Thyroid gland (tissue), 4 donors: ENCODE results near the gene STN1. TPM values are rescaled to one million over a fixed set of nuclear protein-coding genes. Genes with fewer than 3 reads are reported as not detected.

ENCODE experiments used
- DNase-seq, 2 donors: peaks; one replicate each; pipeline ENCODE4 v3.0.0-alpha.2; 2019
- H3K27ac ChIP-seq, 3 donors: fragments of 200-600 bp; sonication (generic); 1 replicate in 2 of 3; 2 replicates in 1 of 3; pipeline ENCODE4 v1.5.1; 2016 to 2019; ENCODE audit warnings: mild to moderate bottlenecking in 1 of 3, moderate library complexity in 1 of 3
- H3K27me3 ChIP-seq: fragments of 200-600 bp; sonication (generic); one replicate; pipeline ENCODE4 v1.5.1; 2019
- H3K36me3 ChIP-seq, 2 donors: fragments of 200-600 bp; sonication (generic); one replicate each; pipeline ENCODE4 v1.5.1; 2016 to 2019
- H3K4me1 ChIP-seq, 2 donors: fragments of 200-600 bp; sonication (generic); one replicate each; pipeline ENCODE4 v1.5.1; 2017 to 2019
- H3K4me3 ChIP-seq, 3 donors: fragments of 200-600 bp; sonication (generic); replicated peaks in 1 of 3; 1 replicate in 2 of 3; 2 replicates in 1 of 3; pipeline ENCODE4 v1.5.1; 2016; ENCODE audit warnings: mild to moderate bottlenecking in 1 of 3
- H3K9me3 ChIP-seq: fragments of 200-600 bp; sonication (generic); one replicate; pipeline ENCODE4 v1.5.1; 2017
- CTCF ChIP-seq, 6 experiments: fragments of 200-600 bp in 3 of 6; fragments of 450-650 bp in 3 of 6; sonication (generic) in 3 of 6; IDR thresholded peaks; one replicate each; pipeline ENCODE4 v1.5.1; 2016 to 2019; ENCODE audit warnings: antibody characterized with exemption in 6 of 6, mild to moderate bottlenecking in 2 of 6, inconsistent platforms in 1 of 6, moderate library complexity in 1 of 6
- POLR2A ChIP-seq, 2 donors: fragments of 450-650 bp; IDR thresholded peaks; one replicate each; pipeline ENCODE4 v1.6.1; 2017; ENCODE audit warnings: antibody characterized with exemption in 2 of 2, mild to moderate bottlenecking in 2 of 2, moderate library complexity in 1 of 2
- WGBS, 2 donors: methylation state at CpG; one replicate each; pipeline ENCODE4 v1.1.5; 2017; 5-methylcytosine and 5-hydroxymethylcytosine counted together
- intact Hi-C: fragments of 100-400 bp; cut with DNase I; formaldehyde crosslinking; loops from one replicate; pipeline ENCODE4 v1.15.1; 2023
- total RNA-seq, 4 donors: library from RNA; depleted of rRNA; stranded (reverse); fragments of >200 nt; gene quantifications; one replicate each; pipeline ENCODE4 v1.2.3, GENCODE V29; 2016

STN1 gene
- total RNA-seq, 4 donors from 2014 or later, result 20.7 to 37.1 (median 30.7) TPM

DNA sequence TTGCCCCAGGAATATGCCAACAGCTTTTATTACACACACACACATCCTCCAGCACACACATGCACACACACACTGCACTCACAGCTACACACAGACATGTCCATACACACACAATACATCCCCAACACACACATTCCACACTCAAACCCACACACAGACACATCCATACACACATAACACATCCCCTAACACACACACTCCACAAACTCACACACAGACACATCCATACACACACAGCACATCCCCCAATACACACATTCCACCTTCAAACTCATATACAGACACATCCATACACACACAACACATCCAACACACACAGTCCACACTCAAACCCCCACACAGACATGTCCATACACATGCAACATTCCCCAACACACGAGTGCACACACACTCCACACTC lies 81.7 kb downstream of the STN1 start:
- Histone ChIP-seq H3K4me1 (peaks cover 0 to 29% of the 10 kb centered on the region in 2 donors), H3K27me3 (no peaks in the 10 kb centered on the region), H3K9me3 (no peaks in the 10 kb centered on the region), H3K27ac (no peak overlapping the region), H3K36me3 (no peaks in the 10 kb centered on the region), H3K4me3 (no peak overlapping the region)
- no peak for DNase-seq
- TF ChIP-seq POLR2A (IDR thresholded peaks at IDR 0.05), result no peak
- TF ChIP-seq CTCF (IDR thresholded peaks at IDR 0.05), result no peak
- WGBS, 2 donors, result 81 to 83% methylated on average over 1 of the region's 1 CpG
- intact Hi-C loops, result no loop called here

DNA sequence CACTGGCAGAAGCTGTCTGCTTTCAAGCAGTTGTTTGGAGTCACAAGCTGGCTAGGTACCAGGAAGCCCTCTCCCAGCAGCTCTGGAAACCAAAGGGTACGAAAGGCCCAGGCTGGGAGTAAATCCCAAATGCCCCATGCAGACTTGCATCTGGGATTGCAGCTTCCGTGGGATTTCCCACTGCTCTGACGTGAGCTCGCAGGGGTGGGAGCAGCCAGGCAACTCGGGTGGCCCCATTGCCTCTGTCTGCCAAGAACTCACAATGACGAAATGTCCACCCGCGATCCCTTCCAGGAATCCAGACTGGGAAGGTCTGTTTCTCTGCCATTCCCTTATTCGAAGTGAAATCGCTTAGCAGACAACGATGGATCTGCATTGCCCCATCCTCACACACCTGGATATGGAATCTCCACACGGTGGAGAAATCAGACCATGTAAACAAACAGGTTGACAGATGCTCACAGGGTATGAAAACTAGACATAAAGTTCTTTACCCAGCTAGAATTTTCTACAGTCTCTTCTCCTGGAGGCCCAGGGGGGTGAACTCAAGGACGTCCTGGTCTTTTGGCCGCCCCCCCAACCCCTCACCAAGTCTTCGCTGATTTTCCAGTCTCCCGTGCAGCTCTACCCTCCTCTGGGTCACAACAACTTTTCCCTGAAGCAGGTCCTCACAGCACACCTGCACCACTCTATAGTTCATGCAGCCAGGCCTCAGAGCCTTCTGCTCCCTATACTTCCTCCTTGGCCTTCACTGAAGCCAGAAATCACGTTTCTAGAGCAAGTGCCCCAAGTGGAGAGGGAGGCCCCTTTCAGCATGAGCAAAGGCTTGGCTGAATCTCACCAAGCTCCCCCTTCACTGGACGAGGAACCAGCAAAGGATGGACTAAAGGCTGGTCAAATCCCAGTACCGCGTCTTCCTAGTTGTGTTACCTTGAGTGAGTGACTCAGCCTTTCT lies 82.6 kb downstream of the STN1 start:
- TF ChIP-seq POLR2A (IDR thresholded peaks at IDR 0.05) (no peak), CTCF (IDR thresholded peaks at IDR 0.05) (no peak)
- no peaks in the 10 kb centered on the region for H3K36me3 ChIP-seq
- H3K9me3 ChIP-seq, result no peaks in the 10 kb centered on the region
- no peak overlapping the region for H3K4me3 ChIP-seq
- intact Hi-C loops, result no loop called here
- no peak for DNase-seq
- 70 to 71% methylated on average over 19 to 20 of the region's 20 CpGs for WGBS, 2 donors
- no peaks in the 10 kb centered on the region for H3K27me3 ChIP-seq
- H3K4me1 ChIP-seq, result peaks cover 0 to 26% of the 10 kb centered on the region in 2 donors
- H3K27ac ChIP-seq, result no peak overlapping the region

GRCh38 chr10:103834436-103835095 lies 83.4 kb downstream of the STN1 start:
- H3K4me1 ChIP-seq, result peaks cover 0 to 18% of the 10 kb centered on the region in 2 donors
- WGBS, 2 donors, result 68 to 73% methylated on average over 5 of the region's 5 CpGs
- no peaks in the 10 kb centered on the region for H3K36me3 ChIP-seq
- no peak for TF ChIP-seq CTCF (IDR thresholded peaks at IDR 0.05)
- TF ChIP-seq POLR2A (IDR thresholded peaks at IDR 0.05), result no peak
- no peak overlapping the region for H3K4me3 ChIP-seq
- H3K9me3 ChIP-seq, result no peaks in the 10 kb centered on the region
- no peak for DNase-seq
- H3K27me3 ChIP-seq, result no peaks in the 10 kb centered on the region
- intact Hi-C loops, result no loop called here
- H3K27ac ChIP-seq, result peak overlapping the region in 2 of 3 donors; percentile 15 to 22

- intact Hi-C loops, result no loop called here
- Histone ChIP-seq H3K9me3 (no peaks in the 10 kb centered on the region), H3K4me3 (no peak overlapping the region), H3K27ac (peak overlapping the region in 2 of 3 donors; percentile 15 to 22), H3K36me3 (no peaks in the 10 kb centered on the region), H3K4me1 (peaks cover 0 to 23% of the 10 kb centered on the region in 2 donors), H3K27me3 (no peaks in the 10 kb centered on the region)
- 52 to 57% methylated on average over 3 to 5 of the region's 5 CpGs for WGBS, 2 donors
- TF ChIP-seq POLR2A (IDR thresholded peaks at IDR 0.05) (no peak), CTCF (IDR thresholded peaks at IDR 0.05) (no peak)
- peak in 1 of 2 donors; percentile 33 for DNase-seq
Observed at GRCh38 chr10:103833731-103834365, 84.1 kb downstream of the STN1 start.
